Duodenal mucosa (tissue), 2 donors: ENCODE results near the gene DUOX1.

ENCODE experiments used
- H3K27ac ChIP-seq: one replicate; pipeline ENCODE4 v1.7.0; 2013; ENCODE audit warnings: low read depth, low read length
- H3K27me3 ChIP-seq, 2 donors: one replicate each; pipeline ENCODE4 v1.7.0; 2013; ENCODE audit warnings: low read length in 2 of 2, control low read depth in 1 of 2; ENCODE audit not compliant: insufficient read depth in 2 of 2, control insufficient read depth in 1 of 2
- H3K36me3 ChIP-seq, 2 donors: one replicate each; pipeline ENCODE4 v1.7.0; 2013; ENCODE audit warnings: low read length in 2 of 2, control low read depth in 1 of 2; ENCODE audit not compliant: insufficient read depth in 2 of 2, control insufficient read depth in 1 of 2
- H3K4me1 ChIP-seq, 2 donors: one replicate each; pipeline ENCODE4 v1.7.0; 2013; ENCODE audit warnings: low read length in 2 of 2, control low read depth in 1 of 2; ENCODE audit not compliant: insufficient read depth in 2 of 2, control insufficient read depth in 1 of 2
- H3K4me3 ChIP-seq, 2 donors: one replicate each; pipeline ENCODE4 v1.7.0; 2013; ENCODE audit warnings: low read length in 2 of 2, low read depth in 1 of 2
- H3K9ac ChIP-seq, 2 donors: one replicate each; pipeline ENCODE4 v1.7.0; 2013; ENCODE audit warnings: low read length in 2 of 2, low read depth in 1 of 2
- H3K9me3 ChIP-seq, 2 donors: one replicate each; pipeline ENCODE4 v1.7.0; 2013; ENCODE audit warnings: low read length in 2 of 2, control low read depth in 1 of 2; ENCODE audit not compliant: control insufficient read depth in 1 of 2

Gene DUOX1

DNA sequence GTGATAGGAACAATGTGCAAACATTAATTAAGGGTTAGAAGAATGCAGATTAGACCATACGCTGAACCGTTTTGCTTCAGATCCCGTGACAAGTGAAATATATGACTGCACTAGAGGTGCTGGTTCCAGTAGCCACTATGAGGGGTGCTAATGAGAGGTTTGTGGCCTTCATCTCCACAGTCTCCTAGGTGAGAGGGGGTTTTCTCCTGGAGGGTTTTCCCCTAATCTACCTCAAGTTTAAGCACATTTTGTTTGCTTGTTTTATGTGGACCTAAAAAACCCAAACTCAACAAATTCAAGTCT is 71.7 kb downstream of the DUOX1 start:
- no peaks in the 10 kb centered on the region for H3K27me3 ChIP-seq
- H3K27ac ChIP-seq, result no peak overlapping the region
- peak overlapping the region in 1 of 2 donors; percentile 91 for H3K4me3 ChIP-seq
- H3K36me3 ChIP-seq, result no peaks in the 10 kb centered on the region
- H3K4me1 ChIP-seq, result peaks cover 5 to 7% of the 10 kb centered on the region in 2 donors
- H3K9me3 ChIP-seq, result no peaks in the 10 kb centered on the region
- peak overlapping the region in 1 of 2 donors; percentile 70 for H3K9ac ChIP-seq

DNA sequence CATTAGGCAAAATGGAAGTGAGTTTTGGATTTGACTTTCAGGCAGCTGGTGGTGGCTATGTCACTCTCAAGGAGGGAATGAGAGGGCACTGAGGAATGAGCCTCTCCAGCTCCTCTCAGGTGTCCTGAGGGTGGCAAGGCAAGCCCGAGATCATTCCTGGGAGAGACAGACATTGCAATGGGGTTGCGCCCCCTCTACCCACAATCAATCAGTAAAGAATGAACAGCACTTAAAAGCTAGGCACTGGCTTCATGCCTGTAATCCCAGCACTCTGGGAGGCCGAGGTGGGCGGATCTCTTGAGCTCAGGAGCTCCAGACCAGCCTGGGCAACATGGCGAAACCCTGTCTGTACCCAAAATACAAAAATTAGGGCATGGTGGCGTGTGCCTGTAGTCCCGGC is 72.1 kb downstream of the DUOX1 start:
- Histone ChIP-seq H3K27me3 (no peaks in the 10 kb centered on the region), H3K4me3 (no peak overlapping the region), H3K9ac (no peak overlapping the region), H3K4me1 (peaks cover 5 to 7% of the 10 kb centered on the region in 2 donors), H3K9me3 (no peaks in the 10 kb centered on the region), H3K36me3 (no peaks in the 10 kb centered on the region), H3K27ac (no peak overlapping the region)

DNA sequence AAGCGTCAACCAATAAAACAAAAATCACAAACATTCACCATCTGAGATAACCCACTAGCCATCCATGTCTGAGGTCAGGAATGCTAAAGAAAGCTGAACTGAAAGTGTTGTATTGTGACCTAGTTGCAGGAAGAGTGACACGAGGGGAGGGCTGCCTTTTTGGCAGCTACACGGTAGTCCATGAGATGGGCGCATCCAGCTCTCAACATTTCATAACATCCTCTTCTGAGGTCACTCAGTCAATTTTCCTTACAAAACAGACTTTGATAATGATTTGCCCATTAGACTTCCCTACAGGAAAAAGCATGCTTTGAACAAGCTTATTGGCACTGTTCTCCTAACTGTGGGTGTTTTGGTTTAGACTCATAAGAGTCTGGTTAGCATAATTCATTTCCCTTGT is 73.4 kb downstream of the DUOX1 start:
- H3K27me3 ChIP-seq, result no peaks in the 10 kb centered on the region
- no peak overlapping the region for H3K4me3 ChIP-seq
- peaks cover 5 to 7% of the 10 kb centered on the region in 2 donors for H3K4me1 ChIP-seq
- H3K36me3 ChIP-seq, result no peaks in the 10 kb centered on the region
- H3K9me3 ChIP-seq, result no peaks in the 10 kb centered on the region
- no peak overlapping the region for H3K9ac ChIP-seq
- no peak overlapping the region for H3K27ac ChIP-seq

DNA sequence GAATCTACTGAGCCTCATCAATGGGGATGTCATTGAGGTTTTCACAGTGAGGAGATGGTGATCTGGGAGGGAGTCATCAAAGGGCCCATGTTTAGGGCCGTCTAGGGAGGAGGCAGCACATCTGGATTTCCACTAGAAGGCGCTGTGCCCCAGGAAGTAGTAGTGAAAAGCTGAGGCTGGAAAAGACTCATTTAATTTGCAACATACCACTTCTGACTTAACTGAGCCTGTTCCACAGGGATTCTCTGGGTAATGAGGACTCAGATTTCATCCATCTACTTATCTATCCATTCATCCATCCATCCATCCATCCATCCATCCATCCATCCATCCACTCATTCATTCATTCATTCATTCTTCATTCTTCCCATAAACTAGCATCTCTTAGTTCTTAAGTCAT is 75.4 kb downstream of the DUOX1 start:
- H3K4me1 ChIP-seq, result no peaks in the 10 kb centered on the region
- no peaks in the 10 kb centered on the region for H3K27me3 ChIP-seq
- no peak overlapping the region for H3K9ac ChIP-seq
- H3K36me3 ChIP-seq, result no peaks in the 10 kb centered on the region
- no peaks in the 10 kb centered on the region for H3K9me3 ChIP-seq
- H3K4me3 ChIP-seq, result no peak overlapping the region
- no peak overlapping the region for H3K27ac ChIP-seq

DNA sequence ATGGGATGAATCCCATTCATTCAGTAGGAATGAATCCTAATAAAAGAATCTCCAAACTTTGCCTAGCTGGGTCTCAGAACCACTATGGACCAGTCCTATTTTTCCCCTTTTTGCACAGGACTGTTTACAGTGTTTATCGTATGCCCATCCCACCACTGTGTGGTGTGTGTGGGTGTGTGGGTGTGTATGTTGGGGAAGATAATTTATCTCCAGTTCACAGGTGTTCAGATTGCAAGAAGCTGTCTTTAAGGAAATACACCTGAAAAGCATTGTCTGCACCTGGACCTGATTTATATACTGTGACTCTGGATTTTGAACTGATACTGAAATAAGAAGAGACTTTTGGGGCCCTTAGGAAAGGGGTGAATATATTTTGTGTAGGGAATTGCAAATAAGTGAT is 82.7 kb downstream of the DUOX1 start:
- Histone ChIP-seq H3K27me3 (no peaks in the 10 kb centered on the region), H3K9me3 (no peaks in the 10 kb centered on the region), H3K36me3 (no peaks in the 10 kb centered on the region), H3K9ac (no peak overlapping the region), H3K27ac (no peak overlapping the region), H3K4me1 (peaks cover 0 to 4% of the 10 kb centered on the region in 2 donors), H3K4me3 (no peak overlapping the region)
